Effector memory CD8-positive, alpha-beta T cell (primary cell): ENCODE measurements around the gene CCDC68.
"Not testable (repeated sequence)": the region's sequence is repeated elsewhere in the genome, so short reads cannot be mapped to it uniquely, and the experiment has no call there.

ENCODE experiments used
- ATAC-seq: fragments of 150-1000 bp; cut with Tn5 transposase; replicated peaks from 2 replicates; pipeline ENCODE4 v1.10.0; 2021; ENCODE audit warnings: mild to moderate bottlenecking, moderate library complexity
- DNase-seq, 3 experiments: peaks; one replicate each; pipeline ENCODE4 v3.0.0; 2021
- H3K27ac Mint-ChIP-seq, 2 donors: one replicate each; pipeline ENCODE4 v1.8.0; 2022; ENCODE audit warnings: mild to moderate bottlenecking in 2 of 2, mixed read lengths in 2 of 2, moderate library complexity in 2 of 2
- H3K27me3 Mint-ChIP-seq, 2 donors: one replicate each; pipeline ENCODE4 v1.8.0; 2022; ENCODE audit warnings: mixed read lengths in 2 of 2
- H3K36me3 Mint-ChIP-seq: one replicate; pipeline ENCODE4 v1.8.0; 2022; ENCODE audit warnings: mild to moderate bottlenecking, moderate library complexity, mixed read lengths; ENCODE audit not compliant: insufficient read depth
- H3K4me1 Mint-ChIP-seq, 2 donors: one replicate each; pipeline ENCODE4 v1.8.0; 2022; ENCODE audit warnings: low read depth in 2 of 2, mixed read lengths in 2 of 2
- H3K4me3 Mint-ChIP-seq, 2 donors: one replicate each; pipeline ENCODE4 v1.8.0; 2022; ENCODE audit warnings: mild to moderate bottlenecking in 2 of 2, mixed read lengths in 2 of 2, moderate library complexity in 2 of 2
- H3K9me3 Mint-ChIP-seq, 2 donors: one replicate each; pipeline ENCODE4 v1.8.0; 2022; ENCODE audit warnings: mixed read lengths in 2 of 2

Gene CCDC68

DNA sequence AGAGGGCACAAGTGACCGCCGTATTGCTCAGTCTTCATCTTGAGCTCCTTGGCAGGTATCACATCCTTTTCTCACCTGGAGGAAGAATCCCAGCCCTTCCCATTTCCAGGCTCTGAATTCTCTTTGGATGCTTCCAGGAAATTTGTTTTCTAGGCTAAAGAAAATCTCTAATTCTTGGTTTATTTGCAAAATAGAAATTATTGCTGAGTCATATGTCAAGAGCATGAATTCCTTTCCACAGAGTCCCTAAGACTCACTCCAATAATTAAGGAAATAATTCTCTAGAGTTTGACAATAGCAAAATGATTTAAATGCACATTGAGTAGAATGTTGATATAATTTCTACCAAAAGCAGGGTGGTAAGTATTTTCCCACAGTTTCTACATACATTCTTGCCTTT lies 16.3 kb upstream of the CCDC68 start:
- no peaks in the 10 kb centered on the region for H3K4me1 Mint-ChIP-seq
- DNase-seq: no peak
- H3K36me3 Mint-ChIP-seq: no peaks in the 10 kb centered on the region
- peaks cover 5 to 16% of the 10 kb centered on the region in 2 donors for H3K27me3 Mint-ChIP-seq
- ATAC-seq: no peak
- H3K9me3 Mint-ChIP-seq: no peaks in the 10 kb centered on the region
- H3K4me3 Mint-ChIP-seq: no peak overlapping the region
- H3K27ac Mint-ChIP-seq: no peak overlapping the region

DNA sequence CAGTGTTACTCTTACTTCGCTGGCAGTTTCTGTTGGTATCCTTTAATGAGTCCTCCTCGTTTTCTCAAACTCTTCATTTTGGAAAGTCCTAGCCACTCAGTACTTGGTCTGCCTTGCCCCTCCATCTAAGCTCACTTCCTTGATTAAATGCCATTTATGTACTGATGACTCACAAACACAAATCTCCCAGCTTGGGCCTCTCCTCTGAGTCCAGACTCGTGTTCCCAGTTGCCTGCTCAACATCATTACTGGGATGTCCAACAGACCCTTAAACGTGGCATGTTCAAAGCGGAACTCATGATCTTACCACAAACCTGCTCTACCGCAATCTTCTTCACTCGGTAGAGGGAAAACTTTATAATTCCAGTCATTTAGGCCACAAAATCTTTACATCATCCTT lies 13.8 kb upstream of the CCDC68 start:
- DNase-seq (no peak), ATAC-seq (no peak)
- Mint-ChIP-seq H3K36me3 (no peaks in the 10 kb centered on the region), H3K27ac (no peak overlapping the region), H3K4me3 (no peak overlapping the region), H3K27me3 (peaks cover 0 to 6% of the 10 kb centered on the region in 2 donors), H3K4me1 (no peaks in the 10 kb centered on the region), H3K9me3 (no peaks in the 10 kb centered on the region)

DNA sequence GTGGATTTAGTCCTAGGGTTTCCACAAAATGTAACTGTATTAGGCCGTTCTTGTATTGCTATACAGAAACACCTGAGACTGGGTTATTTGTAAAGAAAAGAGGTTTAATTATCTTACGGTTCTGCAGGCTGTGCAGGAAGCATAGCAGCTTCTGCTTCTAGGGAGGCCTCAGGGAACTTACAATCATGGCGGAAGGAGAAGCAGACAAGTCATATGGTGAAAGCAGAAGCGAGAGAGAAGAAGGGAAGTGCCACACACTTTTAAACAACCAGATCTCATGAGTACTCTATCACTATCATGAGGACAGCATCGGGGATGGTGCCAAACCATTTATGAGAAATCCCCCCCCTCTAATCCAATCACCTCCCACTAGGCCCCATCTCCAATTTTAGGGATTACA lies 9.5 kb upstream of the CCDC68 start:
- no peaks in the 10 kb centered on the region for H3K36me3 Mint-ChIP-seq
- ATAC-seq (no peak), DNase-seq (no peak)

DNA sequence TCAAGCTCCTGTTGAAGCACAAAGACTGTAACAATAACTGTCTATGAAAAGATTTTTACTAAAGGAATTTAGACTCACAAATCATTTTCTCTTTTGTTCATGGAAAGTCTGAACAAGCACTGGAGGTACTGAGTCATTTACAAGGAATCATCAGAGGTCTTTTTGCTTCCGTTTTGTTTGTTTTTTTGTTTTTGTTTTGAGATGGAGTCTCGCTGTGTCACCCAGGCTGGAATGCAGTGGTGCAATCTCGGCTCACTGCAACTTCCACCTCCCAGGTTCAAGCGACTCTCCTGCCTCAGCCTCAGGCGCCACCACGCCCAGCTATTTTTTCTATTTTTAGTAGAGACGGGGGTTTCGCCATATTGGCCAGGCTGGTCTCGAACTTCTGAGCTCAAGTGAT lies 9.0 kb upstream of the CCDC68 start:
- H3K27ac Mint-ChIP-seq, H3K36me3 Mint-ChIP-seq, ATAC-seq, DNase-seq, H3K9me3 Mint-ChIP-seq, H3K4me3 Mint-ChIP-seq, H3K4me1 Mint-ChIP-seq: not testable (repeated sequence)
- peaks cover 14 to 23% of the 10 kb centered on the region in 2 donors for H3K27me3 Mint-ChIP-seq

More for the DNA sequence above, 9.5 kb upstream of the CCDC68 start:
- H3K27me3 Mint-ChIP-seq: peaks cover 9 to 20% of the 10 kb centered on the region in 2 donors
- no peaks in the 10 kb centered on the region for H3K4me1 Mint-ChIP-seq
- no peaks in the 10 kb centered on the region for H3K9me3 Mint-ChIP-seq
- no peak overlapping the region for H3K4me3 Mint-ChIP-seq
- no peak overlapping the region for H3K27ac Mint-ChIP-seq

DNA sequence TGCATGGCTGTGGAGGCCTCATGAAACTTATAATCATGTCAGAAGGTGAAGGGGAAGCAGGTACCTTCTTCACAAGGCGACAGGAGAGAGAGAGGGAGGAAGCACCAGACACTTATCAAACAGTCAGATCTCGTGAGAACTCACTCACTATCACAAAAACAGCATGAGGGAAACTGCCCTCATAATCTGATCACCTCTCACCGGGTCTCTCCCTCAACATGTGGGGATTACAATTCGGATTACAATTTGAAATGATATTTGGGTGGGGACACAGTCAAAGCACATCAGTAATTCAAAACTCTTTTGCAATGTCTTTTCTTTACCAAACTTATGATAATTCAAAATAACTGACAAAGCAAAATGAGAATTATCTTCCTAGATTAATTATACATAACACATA lies 8.5 kb upstream of the CCDC68 start:
- Mint-ChIP-seq H3K4me3 (no peak overlapping the region), H3K9me3 (no peaks in the 10 kb centered on the region), H3K27me3 (peaks cover 17 to 24% of the 10 kb centered on the region in 2 donors), H3K36me3 (no peaks in the 10 kb centered on the region), H3K4me1 (no peaks in the 10 kb centered on the region), H3K27ac (no peak overlapping the region)
- no peak for ATAC-seq
- no peak for DNase-seq

DNA sequence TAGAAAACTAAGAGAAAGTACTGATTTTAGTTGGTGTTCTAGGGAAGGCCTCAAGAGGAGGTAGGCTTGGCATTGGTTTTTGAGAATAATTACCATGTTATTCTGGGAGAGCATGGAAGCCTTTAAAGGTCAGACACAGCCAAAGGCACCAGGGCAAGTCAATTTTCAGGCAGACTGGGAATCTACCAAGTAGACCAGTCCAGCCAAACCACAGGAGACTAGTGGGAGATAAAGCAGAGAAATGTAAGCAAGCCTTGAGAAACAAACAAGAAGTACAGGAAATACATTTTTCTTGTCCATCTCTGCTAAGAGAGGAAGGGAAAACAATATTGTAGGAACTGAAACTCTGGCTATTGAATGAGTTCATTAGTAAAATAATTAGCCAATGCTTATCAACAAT lies 5.5 kb upstream of the CCDC68 start:
- H3K4me3 Mint-ChIP-seq: no peak overlapping the region
- H3K4me1 Mint-ChIP-seq: peaks cover 0 to 2% of the 10 kb centered on the region in 2 donors
- no peak for DNase-seq
- peaks cover 27 to 52% of the 10 kb centered on the region in 2 donors for H3K27me3 Mint-ChIP-seq
- no peaks in the 10 kb centered on the region for H3K9me3 Mint-ChIP-seq
- no peaks in the 10 kb centered on the region for H3K36me3 Mint-ChIP-seq
- H3K27ac Mint-ChIP-seq: no peak overlapping the region
- no peak for ATAC-seq

DNA sequence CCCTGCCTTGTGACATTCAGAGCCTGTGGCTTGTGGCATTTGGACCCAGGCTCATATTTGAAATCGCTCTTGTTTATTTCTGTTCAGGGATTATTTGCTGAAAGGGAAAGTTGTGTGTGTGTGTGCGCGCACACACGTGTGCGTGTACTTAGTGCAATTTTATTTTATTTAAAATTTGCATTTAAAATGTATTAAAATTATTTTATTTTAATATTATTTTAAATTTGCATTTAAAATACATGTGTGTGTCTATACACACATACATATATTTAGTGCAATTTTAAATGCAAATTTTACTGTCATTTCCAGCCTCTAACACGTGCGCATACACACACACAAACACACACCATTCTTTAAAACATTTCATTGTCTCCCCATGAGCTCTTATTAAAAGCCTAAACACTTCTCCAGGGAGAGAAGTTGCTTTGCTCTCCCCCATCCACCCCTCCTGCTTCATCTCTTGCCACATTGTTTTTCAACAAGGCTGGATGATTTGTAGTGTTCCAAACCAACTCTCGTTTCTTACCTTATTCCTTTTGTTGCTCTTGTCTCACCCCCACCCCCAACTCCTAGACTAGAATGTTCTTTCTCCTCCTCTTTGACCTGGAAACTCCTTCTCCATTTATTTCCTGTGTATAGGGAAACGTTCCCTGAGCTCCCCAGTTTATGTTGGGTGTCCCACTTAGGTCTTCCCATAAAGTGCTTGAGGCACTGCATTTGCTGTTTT lies 3.8 kb upstream of the CCDC68 start:
- H3K4me3 Mint-ChIP-seq: no peak overlapping the region
- H3K27ac Mint-ChIP-seq: no peak overlapping the region
- ATAC-seq: no peak
- peaks cover 0 to 6% of the 10 kb centered on the region in 2 donors for H3K4me1 Mint-ChIP-seq
- DNase-seq: no peak
- peaks cover 38 to 64% of the 10 kb centered on the region in 2 donors for H3K27me3 Mint-ChIP-seq
- no peaks in the 10 kb centered on the region for H3K9me3 Mint-ChIP-seq
- no peaks in the 10 kb centered on the region for H3K36me3 Mint-ChIP-seq

DNA sequence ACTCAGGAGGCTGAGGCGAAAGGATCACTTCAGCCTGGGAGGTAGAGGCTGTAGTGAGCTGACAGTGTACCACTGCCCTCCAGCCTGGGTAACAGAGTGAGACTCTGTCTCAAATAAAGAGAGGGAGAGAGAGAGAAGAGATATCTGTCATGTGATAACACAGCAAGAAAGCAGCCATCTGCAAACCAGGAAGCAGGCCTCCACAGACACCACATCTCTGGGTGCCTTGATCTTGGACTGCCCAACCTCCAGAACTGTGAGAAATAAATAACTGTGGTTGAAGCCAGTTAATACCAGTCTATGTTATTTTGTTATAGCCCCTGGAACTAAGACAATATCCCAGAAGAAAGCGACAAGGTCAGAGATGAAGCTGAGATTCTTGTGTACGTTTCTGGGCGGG lies 2.6 kb upstream of the CCDC68 start:
- peaks cover 47 to 68% of the 10 kb centered on the region in 2 donors for H3K27me3 Mint-ChIP-seq
- no peak overlapping the region for H3K4me3 Mint-ChIP-seq
- no peak for ATAC-seq
- H3K27ac Mint-ChIP-seq: no peak overlapping the region
- no peaks in the 10 kb centered on the region for H3K36me3 Mint-ChIP-seq
- H3K9me3 Mint-ChIP-seq: no peaks in the 10 kb centered on the region
- H3K4me1 Mint-ChIP-seq: peaks cover 0 to 6% of the 10 kb centered on the region in 2 donors
- no peak for DNase-seq

DNA sequence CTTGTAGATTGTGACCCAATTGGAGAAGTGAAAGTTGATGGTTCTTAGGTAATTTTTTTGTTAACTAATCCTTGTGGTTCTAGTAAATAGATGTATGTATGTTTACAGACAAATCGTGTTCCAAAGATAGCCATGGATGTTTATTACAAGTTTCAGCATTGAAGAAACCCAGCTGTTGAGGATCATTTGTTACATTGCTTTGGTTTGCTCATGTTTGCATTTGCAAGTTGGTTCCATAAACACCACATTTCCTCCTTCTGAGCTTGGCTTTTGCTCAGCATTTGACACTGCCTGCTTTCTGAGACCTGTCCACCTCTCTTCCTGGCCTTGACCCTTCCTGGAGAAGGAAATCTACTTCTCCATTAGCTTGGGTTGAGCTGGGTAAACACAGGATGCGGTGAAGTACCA lies 1.8 kb upstream of the CCDC68 start:
- H3K36me3 Mint-ChIP-seq: no peaks in the 10 kb centered on the region
- no peaks in the 10 kb centered on the region for H3K9me3 Mint-ChIP-seq
- H3K27ac Mint-ChIP-seq: no peak overlapping the region
- DNase-seq: no peak
- H3K4me1 Mint-ChIP-seq: peaks cover 0 to 6% of the 10 kb centered on the region in 2 donors
- peaks cover 47 to 67% of the 10 kb centered on the region in 2 donors for H3K27me3 Mint-ChIP-seq
- no peak for ATAC-seq
- H3K4me3 Mint-ChIP-seq: no peak overlapping the region

DNA sequence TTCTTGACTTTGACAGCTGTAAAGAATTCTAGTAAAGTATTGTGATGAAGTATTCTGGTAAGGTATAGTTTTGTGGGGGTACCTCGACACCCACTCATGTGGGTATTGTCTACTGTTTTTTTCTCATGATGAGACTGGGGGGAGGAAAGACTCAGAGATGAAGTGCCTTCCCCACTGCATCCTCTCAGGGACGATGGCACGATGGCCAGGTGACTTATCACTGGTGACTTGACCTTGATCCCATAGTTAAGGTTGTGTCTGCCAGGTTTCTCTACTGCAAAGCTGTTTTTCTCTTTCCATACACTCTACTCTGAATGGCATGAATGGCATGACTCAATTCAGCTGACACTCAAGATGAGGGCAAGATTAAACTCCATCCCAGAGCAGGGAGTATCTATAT lies 936 bp upstream of the CCDC68 start:
- DNase-seq (no peak), ATAC-seq (no peak)
- Mint-ChIP-seq H3K27ac (no peak overlapping the region), H3K9me3 (no peaks in the 10 kb centered on the region), H3K36me3 (no peaks in the 10 kb centered on the region), H3K4me1 (peaks cover 0 to 6% of the 10 kb centered on the region in 2 donors), H3K4me3 (no peak overlapping the region), H3K27me3 (peaks cover 47 to 63% of the 10 kb centered on the region in 2 donors)

DNA sequence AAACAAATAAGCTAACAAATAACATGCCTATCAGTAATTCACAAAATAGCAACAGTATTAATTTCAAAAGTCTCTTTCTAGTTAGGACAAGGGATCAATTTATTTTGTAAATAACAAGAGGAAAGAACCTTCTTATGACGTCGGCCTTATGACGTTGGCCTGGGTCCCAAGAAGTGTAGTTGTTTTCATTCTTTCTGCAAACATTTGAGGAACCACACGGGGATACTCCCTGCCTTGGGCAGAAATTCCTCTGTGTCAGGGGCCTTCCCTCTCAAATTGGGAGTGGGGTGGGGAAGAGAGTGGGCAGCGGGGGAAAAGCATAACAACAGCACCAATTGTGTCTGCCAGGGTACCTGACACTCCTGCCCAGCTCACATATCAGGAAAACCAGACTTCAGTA lies 1.3 kb downstream of the CCDC68 start:
- Mint-ChIP-seq H3K9me3 (no peaks in the 10 kb centered on the region), H3K27me3 (peaks cover 31 to 56% of the 10 kb centered on the region in 2 donors), H3K4me1 (peaks cover 0 to 6% of the 10 kb centered on the region in 2 donors), H3K4me3 (no peak overlapping the region), H3K27ac (no peak overlapping the region), H3K36me3 (no peaks in the 10 kb centered on the region)
- ATAC-seq (no peak), DNase-seq (no peak)

DNA sequence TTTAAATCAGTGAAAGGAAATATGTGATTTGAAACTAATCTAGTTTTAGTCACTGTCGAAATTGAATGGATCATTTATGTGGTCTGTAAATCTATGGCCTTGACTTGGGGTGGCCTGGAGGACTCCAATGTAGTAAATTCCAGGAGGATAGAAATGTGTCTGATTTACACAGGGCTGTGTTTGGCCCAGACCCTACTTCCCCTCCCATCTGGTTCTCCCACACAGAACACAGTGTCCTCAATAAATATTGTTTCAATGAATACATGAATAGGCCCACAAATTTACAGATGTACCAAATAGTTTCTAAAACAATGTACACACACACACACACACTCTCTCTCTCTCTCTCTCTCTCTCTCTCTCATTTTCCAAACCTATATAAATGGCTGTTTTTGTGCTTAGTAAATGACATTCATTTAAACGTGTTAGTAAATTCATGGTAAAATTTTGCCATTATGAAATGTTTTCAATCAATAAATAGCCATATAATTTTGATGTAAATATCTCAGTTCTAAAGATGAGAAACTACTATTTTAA lies 1.9 kb downstream of the CCDC68 start:
- H3K9me3 Mint-ChIP-seq: no peaks in the 10 kb centered on the region
- DNase-seq: no peak
- ATAC-seq: no peak
- H3K27ac Mint-ChIP-seq: no peak overlapping the region
- H3K27me3 Mint-ChIP-seq: peaks cover 30 to 50% of the 10 kb centered on the region in 2 donors
- H3K4me3 Mint-ChIP-seq: no peak overlapping the region
- H3K36me3 Mint-ChIP-seq: no peaks in the 10 kb centered on the region
- peaks cover 0 to 6% of the 10 kb centered on the region in 2 donors for H3K4me1 Mint-ChIP-seq

DNA sequence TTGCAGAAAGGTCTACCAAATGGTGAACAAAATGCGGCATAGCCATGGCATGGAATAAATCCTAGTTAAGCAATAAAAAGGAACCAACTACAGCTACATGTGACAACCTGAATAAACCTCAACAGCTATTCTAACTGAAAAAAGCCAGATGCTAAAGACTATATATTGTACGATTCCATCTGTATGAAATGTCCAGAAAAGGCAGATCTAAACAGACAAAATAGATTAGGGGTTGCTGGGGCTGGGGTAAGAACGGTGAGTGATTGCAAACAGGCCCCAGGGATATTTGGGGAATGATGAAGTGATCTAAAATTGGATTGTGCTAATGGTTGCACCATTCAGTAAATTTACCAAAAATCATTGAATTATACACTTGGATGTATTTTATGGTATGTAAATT lies 2.8 kb downstream of the CCDC68 start:
- peaks cover 30 to 41% of the 10 kb centered on the region in 2 donors for H3K27me3 Mint-ChIP-seq
- no peak overlapping the region for H3K4me3 Mint-ChIP-seq
- DNase-seq (no peak), ATAC-seq (no peak)
- no peak overlapping the region for H3K27ac Mint-ChIP-seq
- no peaks in the 10 kb centered on the region for H3K9me3 Mint-ChIP-seq
- H3K36me3 Mint-ChIP-seq: no peaks in the 10 kb centered on the region
- peaks cover 0 to 6% of the 10 kb centered on the region in 2 donors for H3K4me1 Mint-ChIP-seq

DNA sequence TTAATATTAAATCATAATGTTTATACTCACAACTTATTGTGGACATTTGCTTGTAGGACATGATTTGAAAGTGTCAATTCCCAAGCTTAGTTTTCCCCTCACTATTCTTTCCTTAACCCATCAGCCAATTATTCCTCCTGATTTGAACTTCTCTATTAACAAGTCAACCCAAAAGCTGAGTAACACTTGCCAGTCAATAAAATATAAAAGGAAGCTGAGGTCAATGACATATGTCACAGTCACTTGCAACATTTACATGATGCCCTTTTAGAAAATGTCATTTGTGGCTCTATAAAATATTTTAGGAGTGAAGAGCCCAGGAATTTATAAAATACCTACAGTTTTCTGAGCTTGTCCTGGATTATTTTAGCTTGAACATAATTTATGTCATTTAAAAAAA lies 7.2 kb downstream of the CCDC68 start:
- H3K4me3 Mint-ChIP-seq: no peak overlapping the region
- H3K27ac Mint-ChIP-seq: no peak overlapping the region
- DNase-seq (no peak), ATAC-seq (no peak)
- peaks cover under 1 to 15% of the 10 kb centered on the region in 2 donors for H3K27me3 Mint-ChIP-seq
- H3K36me3 Mint-ChIP-seq: no peaks in the 10 kb centered on the region
- no peaks in the 10 kb centered on the region for H3K9me3 Mint-ChIP-seq
- no peaks in the 10 kb centered on the region for H3K4me1 Mint-ChIP-seq
